Thymus (tissue), 11 donors: ENCODE measurements around the gene KCNAB2. TPM values are rescaled to one million over a fixed set of nuclear protein-coding genes. Genes with fewer than 3 reads are reported as not detected.
"Not testable (repeated sequence)": the region's sequence is repeated elsewhere in the genome, so short reads cannot be mapped to it uniquely, and the experiment has no call there.

Experiments used
- DNase-seq, 9 donors: peaks; one replicate each; pipeline ENCODE4 v3.0.0-alpha.2; 2013; ENCODE audit warnings: low spot score in 9 of 9, low read depth in 6 of 9, missing footprints in 1 of 9
- H3K27ac ChIP-seq, 2 donors: one replicate each; pipeline ENCODE4 v1.5.1; 2013; ENCODE audit warnings: control low read depth in 1 of 2, low read depth in 1 of 2, low read length in 1 of 2, mild to moderate bottlenecking in 1 of 2, moderate library complexity in 1 of 2
- H3K27me3 ChIP-seq, 2 donors: one replicate each; pipeline ENCODE4 v1.5.1; 2013; ENCODE audit warnings: low read length in 1 of 2; ENCODE audit not compliant: control insufficient read depth in 2 of 2, insufficient read depth in 1 of 2
- H3K36me3 ChIP-seq, 2 donors: one replicate each; pipeline ENCODE4 v1.5.1; 2013; ENCODE audit warnings: low read length in 1 of 2, mild to moderate bottlenecking in 1 of 2, moderate library complexity in 1 of 2; ENCODE audit not compliant: control insufficient read depth in 2 of 2, insufficient read depth in 2 of 2
- H3K4me1 ChIP-seq, 2 donors: one replicate each; pipeline ENCODE4 v1.5.1; 2013; ENCODE audit warnings: low read length in 2 of 2; ENCODE audit not compliant: control insufficient read depth in 2 of 2, insufficient read depth in 2 of 2
- H3K4me3 ChIP-seq, 2 donors: one replicate each; pipeline ENCODE4 v1.5.1; 2013; ENCODE audit warnings: low read length in 2 of 2, control low read depth in 1 of 2, mild to moderate bottlenecking in 1 of 2
- H3K9me3 ChIP-seq, 2 donors: one replicate each; pipeline ENCODE4 v1.5.1; 2013; ENCODE audit warnings: low read length in 1 of 2, mild to moderate bottlenecking in 1 of 2; ENCODE audit not compliant: control insufficient read depth in 2 of 2, insufficient read depth in 1 of 2
- WGBS: extraction: QIAGEN DNeasy Blood & Tissue Kit; methylation state at CpG from one replicate; pipeline ENCODE4 v1.1.7; 2013; 5-methylcytosine and 5-hydroxymethylcytosine counted together
- polyA plus RNA-seq: library from polyadenylated mRNA; stranded (reverse); fragments of 200-250 nt; gene quantifications from one replicate; pipeline ENCODE4 v1.2.3, GENCODE V29; 2013
- total RNA-seq: library from RNA; stranded (reverse); fragments of 120-200 nt; gene quantifications from one replicate; pipeline ENCODE4 v1.2.4, GENCODE V29; 2013
- donor health status: healthy.

The KCNAB2 gene
- total and polyA plus RNA-seq, 2 donors, result 19.0 to 40.1 TPM

DNA sequence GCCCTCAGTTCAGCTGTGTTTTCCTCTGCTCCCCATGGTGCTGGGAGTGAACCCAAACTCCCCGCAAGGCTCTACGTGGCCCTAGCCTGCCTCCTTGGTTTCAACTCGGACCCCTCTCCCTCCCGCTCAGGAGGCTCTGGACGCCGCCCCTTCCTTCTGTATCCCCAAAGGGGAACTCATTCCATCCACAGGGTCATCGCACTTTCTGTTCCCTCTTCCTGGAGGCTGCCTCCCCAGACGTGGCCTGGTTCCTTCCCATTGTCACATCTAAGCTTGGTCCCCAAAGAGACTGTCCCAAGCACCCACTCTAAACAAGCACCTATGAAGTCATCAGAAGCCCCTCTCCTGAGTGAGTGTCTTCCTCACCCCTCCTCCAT, 10.9 kb downstream of the KCNAB2 start:
- Histone ChIP-seq H3K9me3 (no peaks in the 10 kb centered on the region), H3K4me1 (no peaks in the 10 kb centered on the region), H3K27ac (no peak overlapping the region), H3K4me3 (no peak overlapping the region), H3K27me3 (no peaks in the 10 kb centered on the region), H3K36me3 (peaks cover 0 to 25% of the 10 kb centered on the region in 2 donors)
- 96% methylated on average over 8 of the region's 8 CpGs for WGBS
- no peak for DNase-seq

DNA sequence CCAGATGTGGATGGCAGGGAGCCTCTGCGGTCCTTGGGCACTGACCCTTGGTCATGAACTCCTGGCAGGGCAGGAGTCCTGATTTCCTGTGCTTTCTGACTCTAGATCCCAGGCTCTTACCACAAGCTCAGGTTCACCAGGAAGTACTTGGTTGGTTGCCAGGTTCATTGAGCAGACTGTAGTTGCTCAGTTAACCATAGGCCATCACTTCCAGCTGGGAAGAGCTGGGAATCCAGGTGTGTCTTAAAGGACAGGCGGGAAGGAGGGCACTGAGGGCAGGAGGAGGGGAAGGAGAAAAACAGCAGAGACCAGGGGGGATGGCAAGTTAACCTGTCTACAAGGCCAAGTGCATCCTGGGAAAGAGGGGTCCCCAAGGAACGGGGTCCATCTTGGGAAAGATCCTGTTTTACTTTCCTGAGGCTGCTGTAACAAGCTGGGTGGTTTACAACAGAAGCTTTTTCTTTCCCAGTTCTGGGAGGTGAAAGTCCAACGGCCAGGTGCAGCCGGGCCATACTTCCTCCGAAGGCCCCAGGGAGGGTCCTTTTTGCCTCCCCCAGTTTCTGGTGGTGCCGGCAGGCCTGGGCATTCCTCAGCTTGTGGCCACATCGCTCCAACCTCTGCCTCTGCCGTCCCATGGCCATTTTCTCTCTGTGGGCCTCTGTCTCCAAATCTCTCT, 11.6 kb downstream of the KCNAB2 start:
- H3K27ac ChIP-seq, result no peak overlapping the region
- H3K9me3 ChIP-seq, result no peaks in the 10 kb centered on the region
- H3K36me3 ChIP-seq, result peaks cover 0 to 24% of the 10 kb centered on the region in 2 donors
- DNase-seq, result no peak
- 97% methylated on average over 9 of the region's 9 CpGs for WGBS
- no peaks in the 10 kb centered on the region for H3K4me1 ChIP-seq
- H3K4me3 ChIP-seq, result no peak overlapping the region
- no peaks in the 10 kb centered on the region for H3K27me3 ChIP-seq

DNA sequence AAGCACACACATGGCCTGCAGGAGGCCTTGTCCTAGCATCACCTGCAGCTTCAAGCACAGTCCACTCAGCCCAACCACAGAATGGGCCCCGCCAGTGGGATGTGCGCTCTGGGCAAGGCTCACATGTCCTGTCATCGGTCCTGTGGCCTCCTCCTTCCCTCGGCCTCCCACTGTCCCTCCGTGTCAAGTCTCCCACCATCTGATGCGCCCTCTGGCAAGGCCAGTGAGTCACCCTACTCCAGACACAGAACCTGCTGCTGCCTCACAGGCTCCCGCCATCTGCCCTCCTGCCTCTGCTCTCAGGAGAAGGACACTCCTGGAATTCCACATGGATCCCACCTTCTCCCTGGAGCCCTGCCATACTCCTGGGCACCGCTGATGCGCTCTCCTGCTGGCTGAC, 14.2 kb downstream of the KCNAB2 start:
- Histone ChIP-seq H3K4me1 (no peaks in the 10 kb centered on the region), H3K9me3 (peaks cover 0 to 2% of the 10 kb centered on the region in 2 donors), H3K4me3 (no peak overlapping the region), H3K27ac (no peak overlapping the region), H3K36me3 (peaks cover 0 to 20% of the 10 kb centered on the region in 2 donors), H3K27me3 (no peaks in the 10 kb centered on the region)
- WGBS, result 98% methylated on average over 9 of the region's 9 CpGs
- no peak for DNase-seq

DNA sequence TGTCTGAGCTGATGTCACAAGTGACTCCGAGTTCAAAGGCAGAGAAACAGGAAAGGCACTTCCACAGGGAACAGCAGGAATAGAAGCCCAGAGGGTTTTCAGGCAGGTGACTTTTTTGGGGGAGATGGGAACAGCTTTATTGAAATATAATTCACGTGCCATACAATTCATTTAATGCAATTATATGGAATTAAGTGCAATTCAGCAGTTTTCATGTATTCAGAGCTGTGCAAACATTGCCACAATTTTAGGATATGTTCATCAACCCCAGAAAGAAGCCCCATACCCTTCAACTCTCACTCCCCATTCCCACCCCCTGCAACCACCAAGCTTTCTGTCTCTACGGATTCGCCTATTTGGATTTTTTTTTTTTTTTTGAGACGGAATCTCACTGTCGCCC, 17.0 kb downstream of the KCNAB2 start:
- 98% methylated on average over 6 of the region's 6 CpGs for WGBS
- H3K4me1 ChIP-seq, result no peaks in the 10 kb centered on the region

DNA sequence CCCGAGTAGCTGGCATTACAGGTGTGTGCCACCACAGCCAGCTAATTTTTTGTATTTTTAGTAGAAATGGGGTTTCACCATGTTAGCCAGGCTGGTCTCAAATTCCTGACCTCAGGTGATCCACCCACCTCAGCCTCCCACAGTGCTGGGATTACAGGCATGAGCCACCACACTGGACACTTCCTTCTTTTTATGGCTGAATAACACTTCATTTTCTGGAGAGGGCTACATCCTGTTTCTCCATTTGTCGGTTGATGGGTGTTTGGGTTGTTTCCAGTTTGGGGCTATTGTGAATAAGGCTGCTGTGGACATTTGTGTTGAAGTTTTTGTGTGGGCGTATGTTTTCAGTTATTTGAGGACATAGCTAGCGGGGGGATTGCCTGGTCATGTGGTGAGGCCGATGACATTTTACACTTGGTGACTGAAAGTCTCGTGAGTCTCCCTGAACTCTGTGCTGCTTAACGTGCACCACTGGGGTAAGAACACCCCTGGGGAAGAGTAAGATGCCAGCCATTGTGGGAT, 17.9 kb downstream of the KCNAB2 start:
- not testable (repeated sequence) for DNase-seq, H3K4me1 ChIP-seq, H3K9me3 ChIP-seq, H3K27me3 ChIP-seq, H3K4me3 ChIP-seq, H3K27ac ChIP-seq
- 96% methylated on average over 7 of the region's 7 CpGs for WGBS
- H3K36me3 ChIP-seq, result peaks cover 0 to 22% of the 10 kb centered on the region in 2 donors

More for the DNA sequence above, 17.0 kb downstream of the KCNAB2 start:
- peaks cover 0 to 27% of the 10 kb centered on the region in 2 donors for H3K36me3 ChIP-seq
- H3K9me3 ChIP-seq, result peaks cover 0 to 2% of the 10 kb centered on the region in 2 donors
- no peak for DNase-seq
- no peak overlapping the region for H3K4me3 ChIP-seq
- H3K27me3 ChIP-seq, result no peaks in the 10 kb centered on the region
- no peak overlapping the region for H3K27ac ChIP-seq

DNA sequence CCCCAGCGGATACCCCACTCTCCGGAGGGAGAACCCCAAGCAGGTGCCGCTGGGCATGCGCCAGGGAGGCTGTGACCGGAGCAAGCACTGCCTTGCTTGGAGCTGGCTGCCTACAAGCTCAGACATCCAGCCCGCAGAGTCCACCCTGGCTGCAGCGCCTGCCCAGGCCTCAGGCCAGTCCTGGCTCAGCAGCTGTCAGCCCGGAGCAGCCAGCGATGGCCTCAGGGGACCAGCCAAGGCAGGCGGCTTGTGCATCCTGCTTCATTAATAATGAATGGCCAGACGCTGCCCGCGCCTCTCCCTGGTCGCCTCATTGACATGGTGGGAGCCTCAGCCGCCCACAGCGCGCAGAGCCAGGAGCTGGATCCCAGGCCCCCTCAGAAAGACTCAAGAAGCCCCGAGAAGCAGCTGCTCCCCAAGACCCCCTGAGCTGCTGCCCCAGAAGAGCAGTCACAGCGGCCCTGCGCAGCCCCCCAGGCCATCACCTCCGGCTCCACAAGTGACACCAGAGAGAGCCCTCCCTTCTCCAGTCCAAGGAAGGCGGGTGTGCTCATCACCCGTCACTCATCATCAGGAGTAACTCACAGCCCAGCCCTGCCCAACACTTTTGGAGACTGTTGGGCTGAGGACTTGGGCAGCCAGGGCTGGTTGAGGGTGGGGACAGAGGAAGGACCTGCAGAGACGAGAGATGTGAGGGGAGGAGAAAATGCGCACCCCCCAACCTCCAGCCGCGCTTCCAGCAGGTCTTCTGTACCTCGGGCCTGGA, 19.6 kb downstream of the KCNAB2 start:
- Histone ChIP-seq H3K36me3 (peaks cover 0 to 10% of the 10 kb centered on the region in 2 donors), H3K4me1 (no peaks in the 10 kb centered on the region), H3K9me3 (peaks cover 0 to 2% of the 10 kb centered on the region in 2 donors), H3K27ac (no peak overlapping the region), H3K4me3 (no peak overlapping the region), H3K27me3 (no peaks in the 10 kb centered on the region)
- DNase-seq, result no peak
- WGBS, result 96% methylated on average over 28 of the region's 28 CpGs

DNA sequence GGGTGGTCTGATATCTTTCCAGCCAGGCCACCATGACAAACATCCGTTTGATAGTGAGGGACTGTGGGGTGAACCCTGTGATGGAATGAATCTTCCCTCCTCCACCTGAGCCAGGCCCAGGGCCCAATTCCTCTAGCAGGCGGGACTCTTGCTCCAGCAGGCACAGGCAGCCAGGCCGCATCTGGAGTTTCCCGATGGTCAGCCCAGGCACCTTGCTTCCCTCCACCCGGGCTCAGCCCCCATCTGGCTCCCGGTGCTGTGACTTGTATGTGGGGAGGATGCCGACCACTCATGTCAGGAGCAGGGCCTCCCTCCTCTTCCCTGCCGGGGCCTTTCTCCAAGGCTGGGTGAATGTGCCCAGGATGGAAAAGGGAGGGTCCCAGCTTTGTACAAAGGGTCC, 21.0 kb downstream of the KCNAB2 start:
- no peak for DNase-seq
- Histone ChIP-seq H3K27me3 (no peaks in the 10 kb centered on the region), H3K36me3 (peaks cover 0 to 7% of the 10 kb centered on the region in 2 donors), H3K27ac (no peak overlapping the region), H3K4me3 (no peak overlapping the region), H3K9me3 (peaks cover 0 to 2% of the 10 kb centered on the region in 2 donors), H3K4me1 (no peaks in the 10 kb centered on the region)
- WGBS, result 89% methylated on average over 8 of the region's 8 CpGs

DNA sequence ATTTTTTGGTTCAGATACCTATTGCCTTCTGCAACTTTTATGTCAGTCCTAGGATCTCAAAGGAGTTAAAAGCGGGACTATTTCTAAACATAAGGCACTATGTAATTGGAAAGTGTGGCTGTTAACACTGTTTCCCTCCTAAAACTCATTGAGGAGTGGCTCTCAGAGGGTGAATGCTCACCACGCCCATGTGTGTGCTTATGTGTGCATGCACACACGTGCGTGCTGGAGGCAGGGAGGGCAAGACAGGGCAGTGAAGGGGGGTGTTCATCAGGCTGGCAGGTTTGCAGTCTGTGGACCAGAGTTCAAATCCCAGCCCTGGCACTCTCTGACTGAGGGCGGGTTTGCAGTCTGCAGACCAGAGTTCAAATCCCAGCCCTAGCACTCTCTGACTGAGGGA, 22.4 kb downstream of the KCNAB2 start:
- H3K27me3 ChIP-seq, result no peaks in the 10 kb centered on the region
- H3K4me1 ChIP-seq, result no peaks in the 10 kb centered on the region
- no peak overlapping the region for H3K27ac ChIP-seq
- no peak overlapping the region for H3K4me3 ChIP-seq
- H3K36me3 ChIP-seq, result peaks cover 0 to 7% of the 10 kb centered on the region in 2 donors
- 96% methylated on average over 5 of the region's 5 CpGs for WGBS
- no peak for DNase-seq
- peaks cover 0 to 2% of the 10 kb centered on the region in 2 donors for H3K9me3 ChIP-seq

DNA sequence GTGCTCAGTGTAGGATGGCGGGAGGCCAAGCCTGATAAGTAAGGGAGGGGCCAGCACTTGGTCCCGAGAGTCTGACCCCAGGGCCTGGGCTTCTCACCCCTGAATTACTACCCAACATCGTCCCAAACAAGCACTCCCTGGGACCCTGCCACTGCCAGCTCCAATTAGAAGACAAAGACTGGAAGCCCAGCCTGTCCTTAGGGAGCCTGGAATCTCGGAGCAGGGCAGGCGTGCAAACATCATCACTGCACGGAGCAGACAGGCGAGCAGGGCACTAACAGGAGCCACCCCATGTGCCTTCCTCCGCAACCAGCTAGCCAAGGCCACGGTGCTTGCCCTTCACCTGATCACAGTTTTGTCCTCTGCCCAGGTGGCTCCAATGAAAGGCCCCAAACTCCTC, 23.2 kb downstream of the KCNAB2 start:
- Histone ChIP-seq H3K36me3 (peaks cover 0 to 16% of the 10 kb centered on the region in 2 donors), H3K4me3 (no peak overlapping the region), H3K9me3 (no peaks in the 10 kb centered on the region), H3K27ac (no peak overlapping the region), H3K27me3 (no peaks in the 10 kb centered on the region), H3K4me1 (no peaks in the 10 kb centered on the region)
- DNase-seq, result no peak
- WGBS, result 97% methylated on average over 9 of the region's 9 CpGs
